HG03097 (cell line): ENCODE measurements around the gene MYEF2.

ENCODE experiments used
- ATAC-seq: cut with Tn5 transposase; IDR thresholded peaks from one replicate; pipeline ENCODE4 v1.9.1; 2021; ENCODE audit not compliant: unreplicated experiment, low FRiP score

The MYEF2 gene

DNA sequence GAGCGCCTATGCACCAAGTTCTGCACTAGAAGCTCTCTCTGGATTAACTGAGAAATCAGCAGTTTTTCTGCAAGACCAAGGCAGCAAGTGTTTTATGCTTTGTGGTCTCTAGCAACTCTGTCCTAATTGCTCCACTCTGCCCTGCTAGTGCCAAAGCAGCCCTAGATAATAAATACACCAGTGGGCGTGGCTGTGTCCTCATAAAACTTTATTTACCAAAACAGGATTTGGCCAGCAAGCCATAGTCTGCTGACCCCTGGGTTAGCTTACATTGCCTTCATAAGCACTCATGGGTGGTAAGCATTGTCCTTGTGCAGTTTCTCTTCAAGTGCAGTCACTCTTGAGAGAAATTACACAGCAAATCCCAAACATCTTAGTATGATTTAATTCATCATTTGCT, 88.0 kb downstream of the MYEF2 start:
- no peak for ATAC-seq

DNA sequence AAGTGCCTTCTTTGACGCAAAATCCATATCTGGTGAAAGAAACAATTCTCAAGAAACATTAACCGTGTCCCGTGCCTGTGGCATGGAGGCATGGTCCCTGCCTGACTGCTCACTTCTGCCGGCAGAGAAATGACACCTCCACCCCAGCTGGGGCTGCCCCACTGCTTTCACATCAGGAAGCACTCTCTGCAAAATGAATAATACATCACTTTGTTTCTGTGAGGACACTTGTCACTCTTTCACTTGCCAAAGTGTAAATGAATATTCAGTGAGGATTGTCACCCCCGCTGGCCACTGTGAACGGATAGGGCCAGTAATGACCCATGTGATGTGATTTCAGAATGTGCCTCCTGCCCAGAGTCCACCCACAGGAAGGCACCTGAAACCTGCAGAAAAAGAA, 88.4 kb downstream of the MYEF2 start:
- ATAC-seq = no peak

DNA sequence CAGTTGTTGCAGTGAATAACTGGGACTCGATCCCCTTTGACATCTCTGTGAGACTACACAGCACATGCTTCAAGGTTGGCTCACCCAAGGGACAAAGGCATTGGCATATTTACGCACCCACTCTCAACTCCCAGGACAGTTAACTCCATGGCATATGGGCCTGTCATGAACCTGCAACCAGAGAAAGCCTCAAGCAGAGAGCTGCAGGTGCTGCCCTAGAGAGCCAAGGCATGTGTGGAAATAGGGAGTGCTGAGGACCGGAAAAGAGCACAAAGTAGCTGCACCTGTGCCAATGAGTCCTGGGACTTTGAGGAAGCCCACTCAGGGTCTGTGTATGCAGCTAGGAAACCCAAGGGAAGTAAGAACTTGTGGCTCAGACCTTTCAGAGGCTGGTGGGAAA, 90.3 kb downstream of the MYEF2 start:
- no peak for ATAC-seq

DNA sequence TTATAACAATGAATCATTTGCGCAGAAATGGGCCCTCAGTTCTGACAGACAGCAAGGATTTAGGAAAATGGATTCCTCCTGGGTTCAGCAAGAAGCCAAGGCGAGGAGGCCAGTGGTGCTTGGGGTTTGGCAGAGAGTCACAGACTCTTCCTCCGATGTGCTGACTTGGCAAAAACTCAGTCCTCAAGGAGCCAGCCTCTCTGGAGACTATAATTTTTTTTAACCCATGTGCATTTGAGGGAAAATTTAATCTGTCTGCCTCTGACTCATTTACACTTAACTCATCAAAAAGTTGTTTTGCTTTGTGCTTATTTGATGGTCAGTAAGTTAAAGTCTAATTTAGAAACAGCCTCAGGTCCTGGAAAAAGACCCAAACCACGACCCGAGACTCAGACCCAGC, 91.5 kb downstream of the MYEF2 start:
- ATAC-seq = no peak

DNA sequence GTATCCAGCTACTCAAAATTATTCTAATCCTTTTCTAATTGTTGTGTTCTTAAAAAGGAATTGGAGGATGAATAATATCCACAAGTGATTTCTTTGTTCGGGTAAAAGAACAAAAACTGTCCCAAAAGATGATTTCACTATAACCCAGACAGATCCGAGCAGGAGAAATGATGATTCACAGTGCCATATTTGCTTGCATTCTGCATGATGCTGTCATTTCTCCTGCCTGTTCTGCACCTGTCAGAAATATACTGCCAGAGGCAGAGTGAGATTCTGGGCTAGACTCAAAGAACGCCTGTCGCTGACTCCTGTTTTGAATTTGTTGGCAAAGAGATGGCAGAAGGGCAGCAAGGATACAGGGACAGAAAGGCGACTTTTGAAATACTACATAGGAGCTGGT, 92.0 kb downstream of the MYEF2 start:
- no peak for ATAC-seq

DNA sequence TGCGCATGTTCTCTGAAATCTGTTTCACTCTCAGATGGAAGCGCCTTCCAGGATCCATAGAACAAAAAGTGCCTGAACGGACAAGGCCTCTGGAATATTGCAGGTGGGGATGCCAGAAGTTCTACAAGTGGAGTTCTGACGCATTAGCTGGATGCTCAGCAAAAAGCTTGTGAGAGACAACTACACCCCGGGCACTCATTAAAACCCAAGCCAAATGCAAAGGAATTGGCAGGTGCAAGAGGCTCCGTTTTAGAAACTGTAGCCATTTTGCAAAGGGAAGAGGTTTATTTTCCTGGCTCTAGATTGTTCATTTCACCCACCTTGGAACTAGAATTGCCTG, 92.5 kb downstream of the MYEF2 start:
- no peak for ATAC-seq

DNA sequence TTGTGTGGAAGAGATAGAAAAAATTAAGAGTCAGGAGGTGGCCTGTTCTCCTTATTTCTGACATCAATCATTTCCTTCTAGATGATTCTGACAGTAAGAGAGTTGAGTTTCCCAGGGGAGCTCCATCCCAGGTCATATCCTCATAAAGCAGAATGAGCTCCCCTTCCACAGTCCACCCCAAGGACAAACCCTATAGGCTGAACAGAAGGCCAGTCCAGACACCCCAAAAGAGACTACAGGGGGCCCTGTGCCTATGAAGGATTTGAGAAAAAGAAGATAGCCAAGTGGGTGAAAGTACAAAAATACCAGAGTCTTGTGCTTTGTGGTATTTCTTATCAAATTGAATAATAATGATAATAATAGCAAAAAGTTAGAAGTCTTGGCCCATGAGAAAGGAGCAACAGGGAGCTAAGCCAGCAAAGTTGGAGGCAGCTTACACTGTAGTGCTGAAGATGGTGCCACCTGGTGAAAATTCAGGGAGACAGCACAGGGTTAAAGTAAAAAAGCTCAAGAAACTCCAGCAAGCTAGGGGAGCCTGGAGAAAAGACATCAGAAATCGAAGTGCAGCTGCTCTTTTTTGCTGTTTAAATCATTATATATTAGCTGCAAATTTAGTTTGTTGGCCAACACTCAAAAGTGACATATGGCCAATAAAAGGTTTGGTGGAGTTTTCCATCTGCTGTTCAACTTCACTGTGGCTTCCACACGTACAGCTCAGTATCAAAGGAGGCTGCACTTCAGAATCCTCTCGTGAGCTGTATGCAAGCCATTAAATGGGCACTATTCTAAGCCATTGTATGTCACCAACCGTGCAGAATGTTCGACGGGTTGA, 93.1 kb downstream of the MYEF2 start:
- no peak for ATAC-seq
